ENCODE results near the gene OXT.
A peak's percentile ranks its signal among the peaks of the same experiment; 100 is the strongest.
"Not testable (repeated sequence)": the region's sequence is repeated elsewhere in the genome, so short reads cannot be mapped to it uniquely, and the experiment has no call there.

Gene OXT

DNA sequence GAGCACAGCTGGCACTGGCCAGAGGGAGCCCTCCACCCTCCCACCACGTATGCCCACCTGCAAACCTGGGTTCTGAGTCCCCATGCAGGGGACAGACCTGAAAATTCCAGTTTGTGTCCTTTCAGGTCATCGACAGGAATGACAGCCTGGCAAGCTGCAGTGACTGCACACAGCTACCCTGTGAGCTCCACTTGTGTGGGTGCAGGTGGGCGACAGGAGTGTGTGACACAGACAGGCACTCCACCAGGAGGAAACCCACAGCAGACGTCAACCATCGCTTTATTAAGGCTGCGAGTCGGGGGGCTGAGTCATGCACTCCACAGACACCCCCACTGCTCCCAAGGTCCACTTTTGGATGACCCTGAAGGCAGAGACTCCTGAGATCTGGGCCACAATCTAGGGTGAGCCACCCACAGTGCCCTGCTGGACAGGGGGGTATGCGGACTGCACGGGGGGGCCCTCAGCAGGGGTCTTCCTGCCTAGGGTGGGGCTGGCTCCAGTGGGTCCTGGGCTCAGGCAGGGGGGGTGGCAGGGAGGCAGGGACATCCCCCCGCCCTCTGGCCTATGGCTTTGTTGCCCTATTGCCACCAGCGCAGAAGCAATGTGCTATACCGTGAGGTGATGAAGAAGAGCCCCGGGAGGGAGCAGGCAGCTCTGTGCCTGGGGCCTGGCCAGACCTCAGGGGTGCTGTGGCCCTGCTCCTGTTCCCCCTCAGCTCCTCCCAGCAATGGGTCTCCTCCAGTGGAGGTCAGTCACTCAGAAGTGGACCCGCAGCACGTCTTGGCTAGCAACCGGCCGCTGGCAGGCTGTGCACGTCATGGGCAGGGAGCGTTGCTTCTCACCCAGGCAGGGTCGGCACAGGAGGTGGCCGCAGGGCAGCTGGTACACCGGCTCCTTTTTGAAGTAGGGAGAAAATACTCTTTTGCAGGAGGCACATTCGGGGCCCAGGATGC is 38.2 kb downstream of the OXT start:
- TF ChIP-seq, protein P1, sequence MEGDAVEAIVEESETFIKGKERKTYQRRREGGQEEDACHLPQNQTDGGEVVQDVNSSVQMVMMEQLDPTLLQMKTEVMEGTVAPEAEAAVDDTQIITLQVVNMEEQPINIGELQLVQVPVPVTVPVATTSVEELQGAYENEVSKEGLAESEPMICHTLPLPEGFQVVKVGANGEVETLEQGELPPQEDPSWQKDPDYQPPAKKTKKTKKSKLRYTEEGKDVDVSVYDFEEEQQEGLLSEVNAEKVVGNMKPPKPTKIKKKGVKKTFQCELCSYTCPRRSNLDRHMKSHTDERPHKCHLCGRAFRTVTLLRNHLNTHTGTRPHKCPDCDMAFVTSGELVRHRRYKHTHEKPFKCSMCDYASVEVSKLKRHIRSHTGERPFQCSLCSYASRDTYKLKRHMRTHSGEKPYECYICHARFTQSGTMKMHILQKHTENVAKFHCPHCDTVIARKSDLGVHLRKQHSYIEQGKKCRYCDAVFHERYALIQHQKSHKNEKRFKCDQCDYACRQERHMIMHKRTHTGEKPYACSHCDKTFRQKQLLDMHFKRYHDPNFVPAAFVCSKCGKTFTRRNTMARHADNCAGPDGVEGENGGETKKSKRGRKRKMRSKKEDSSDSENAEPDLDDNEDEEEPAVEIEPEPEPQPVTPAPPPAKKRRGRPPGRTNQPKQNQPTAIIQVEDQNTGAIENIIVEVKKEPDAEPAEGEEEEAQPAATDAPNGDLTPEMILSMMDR (IDR thresholded peaks at IDR 0.05; ENCODE audit: low read length, missing control alignments): no peak
- DNase-seq (ENCODE audit: low read depth): no peak
- H3K4me3 ChIP-seq (replicated peaks; ENCODE audit: low read depth, low read length): no peak overlapping the region

DNA sequence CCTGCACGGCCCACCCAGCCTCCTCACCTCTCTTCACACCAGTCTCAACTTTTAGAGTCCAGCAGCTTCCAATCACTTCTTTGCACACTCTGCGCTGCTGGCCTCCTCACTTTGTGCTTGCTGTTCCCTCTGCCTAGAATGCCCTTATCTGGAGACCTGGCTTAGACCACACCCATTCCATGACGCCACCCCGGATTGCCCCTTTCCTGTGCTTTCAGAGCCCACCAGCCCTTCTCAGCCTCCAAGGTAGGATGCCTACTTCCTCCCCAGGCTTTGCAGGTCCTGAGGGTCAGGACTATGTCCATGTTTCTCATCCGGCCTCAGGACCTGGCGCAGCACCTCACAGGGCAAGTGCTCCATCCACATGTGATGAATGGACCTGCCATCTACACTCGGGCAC is 40.1 kb downstream of the OXT start:
- no peak overlapping the region for H3K4me3 ChIP-seq (replicated peaks; ENCODE audit: low read depth, low read length)
- DNase-seq (ENCODE audit: low read depth): no peak
- TF ChIP-seq, protein P1 (IDR thresholded peaks at IDR 0.05; ENCODE audit: low read length, missing control alignments): no peak

DNA sequence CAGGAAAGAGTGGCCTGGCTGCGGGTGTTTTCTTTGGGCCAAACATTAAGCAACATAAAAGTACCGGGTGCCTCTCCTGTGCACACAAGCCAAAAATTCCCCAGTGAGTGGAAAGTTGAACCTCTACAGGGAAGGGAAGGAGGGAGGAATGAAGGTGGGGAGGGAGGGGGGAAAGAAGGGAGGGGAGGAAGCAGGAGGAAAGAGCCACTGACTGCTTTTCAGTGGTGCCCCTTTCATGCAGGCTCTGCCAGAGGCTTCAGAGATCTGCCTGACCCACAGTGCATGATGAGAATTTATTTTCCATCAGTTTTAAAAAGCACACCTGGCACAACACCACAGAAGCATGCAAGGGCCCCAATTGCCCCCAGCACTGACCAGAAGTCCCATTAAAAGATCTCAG is 40.6 kb downstream of the OXT start:
- no peak for DNase-seq (ENCODE audit: low read depth)
- no peak overlapping the region for H3K4me3 ChIP-seq (replicated peaks; ENCODE audit: low read depth, low read length)
- TF ChIP-seq, protein P1 (IDR thresholded peaks at IDR 0.05; ENCODE audit: low read length, missing control alignments): no peak

DNA sequence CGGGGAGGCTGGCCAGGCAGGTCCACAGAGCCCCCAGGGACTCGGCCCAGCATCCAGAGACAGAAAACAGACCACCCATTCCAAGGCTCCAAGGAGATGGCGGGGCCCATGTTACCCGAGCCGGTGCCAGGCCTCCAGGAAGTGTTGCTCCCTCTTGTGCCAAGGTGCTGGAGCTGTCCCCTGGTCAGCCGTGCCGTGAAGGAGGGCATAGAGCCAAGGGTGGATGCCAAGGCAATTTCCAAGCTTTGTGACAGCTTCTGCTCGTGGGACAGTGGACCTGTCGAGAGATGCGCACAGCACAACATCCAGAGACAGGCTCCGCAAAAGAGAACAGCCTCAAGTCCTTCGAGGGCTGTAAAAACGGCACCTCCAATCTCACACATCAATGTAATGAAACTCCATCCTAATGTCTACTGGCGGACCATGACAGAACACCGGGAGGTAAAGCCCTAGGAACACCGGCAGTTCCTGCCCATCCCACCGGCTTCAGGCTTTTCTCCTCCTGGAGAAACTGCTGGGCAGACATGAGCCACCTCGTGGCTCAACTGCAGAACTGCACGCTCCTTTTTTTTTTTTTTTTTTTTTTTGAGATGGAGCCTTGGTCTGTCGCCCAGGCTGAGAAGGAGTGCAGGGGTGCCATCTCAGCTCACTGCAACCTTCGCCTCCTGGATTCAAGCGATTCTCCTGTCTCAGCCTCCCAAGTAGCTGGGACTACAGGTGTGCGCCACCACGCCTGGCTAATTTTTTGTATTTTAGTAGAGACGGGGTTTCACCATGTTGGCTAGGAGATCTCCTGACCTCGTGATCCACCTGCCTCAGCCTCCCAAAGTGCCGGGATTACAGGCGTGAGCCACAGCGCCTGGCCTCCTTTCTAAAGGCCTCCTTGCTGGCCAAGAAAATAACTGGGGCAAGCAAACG is 44.0 kb downstream of the OXT start:
- TF ChIP-seq, protein P1 (IDR thresholded peaks at IDR 0.05; ENCODE audit: low read length, missing control alignments): peak; percentile 75
- H3K4me3 ChIP-seq (replicated peaks; ENCODE audit: low read depth, low read length): no peak overlapping the region
- DNase-seq (ENCODE audit: low read depth): peak; percentile 66

GRCh38 chr20:3116341-3116740 is 44.9 kb downstream of the OXT start:
- DNase-seq (ENCODE audit: low read depth): no peak
- TF ChIP-seq, protein P1 (IDR thresholded peaks at IDR 0.05; ENCODE audit: low read length, missing control alignments): no peak

DNA sequence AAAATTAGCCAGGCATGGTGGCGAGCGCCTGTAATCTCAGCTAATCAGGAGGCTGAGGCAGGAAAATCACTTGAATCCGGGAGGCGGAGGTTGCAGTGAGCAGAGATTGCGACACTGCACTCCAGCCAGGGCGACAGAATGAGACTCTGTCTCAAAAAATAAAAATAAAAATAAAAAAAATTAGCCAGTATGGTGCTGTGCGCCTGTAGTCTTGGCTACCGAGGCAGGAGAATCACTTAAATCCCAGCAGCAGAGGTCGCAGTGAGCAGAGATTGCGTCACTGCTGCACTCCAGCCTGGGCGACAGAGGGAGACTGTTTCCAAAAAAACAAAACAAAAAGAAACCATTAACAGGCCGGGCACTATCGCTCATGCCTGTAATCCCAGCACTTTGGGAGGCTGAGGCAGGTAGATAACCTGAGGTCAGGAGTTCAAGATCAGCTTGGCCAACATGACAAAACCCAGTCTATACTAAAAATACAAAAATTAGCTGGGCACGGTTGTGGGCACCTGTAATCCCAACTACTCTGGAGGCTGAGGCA is 46.5 kb downstream of the OXT start:
- TF ChIP-seq, protein P1 (IDR thresholded peaks at IDR 0.05; ENCODE audit: low read length, missing control alignments): peak; percentile 62
- peak; percentile 83 for DNase-seq (ENCODE audit: low read depth)
- not testable (repeated sequence) for H3K4me3 ChIP-seq (replicated peaks; ENCODE audit: low read depth, low read length)

More at GRCh38 chr20:3116341-3116740, 44.9 kb downstream of the OXT start:
- H3K4me3 ChIP-seq (replicated peaks; ENCODE audit: low read depth, low read length): no peak overlapping the region
